NCI-H82 (cell line): ENCODE data around the gene MEF2D.

Experiments
- DNase-seq: peaks from one replicate; lab custom pipeline; 2025; lab: John Stamatoyannopoulos, UW

MEF2D gene

DNA sequence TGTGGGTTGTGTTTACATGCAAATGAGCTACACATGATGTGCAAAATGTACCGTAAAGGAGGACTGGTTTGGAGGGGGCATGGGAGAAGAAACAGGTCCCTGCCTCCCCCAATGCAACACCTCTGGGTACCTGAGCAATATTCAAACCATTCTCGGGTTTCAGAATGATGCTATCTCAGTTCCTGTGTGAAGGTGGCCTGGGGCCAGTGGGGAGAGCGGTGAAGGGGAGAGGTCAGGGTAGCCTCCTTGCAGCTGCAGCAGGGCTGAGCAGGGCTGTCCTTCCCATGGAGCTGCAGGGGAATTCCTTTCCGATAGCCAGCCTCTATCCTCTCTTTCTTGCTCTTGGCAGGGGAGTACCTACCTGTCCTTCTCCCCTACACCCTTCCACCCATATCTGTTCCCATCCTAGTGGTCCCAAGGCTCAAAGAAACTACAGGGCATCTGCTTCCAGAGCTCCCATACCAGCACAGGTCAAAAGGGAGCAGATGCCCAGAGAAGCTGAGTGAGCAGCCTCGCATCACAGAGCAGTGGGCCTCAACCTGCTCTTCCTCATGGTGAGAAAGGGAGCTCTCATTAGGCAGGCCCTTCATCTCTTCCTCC is 11.9 kb downstream of the MEF2D start:
- no peak for DNase-seq

DNA sequence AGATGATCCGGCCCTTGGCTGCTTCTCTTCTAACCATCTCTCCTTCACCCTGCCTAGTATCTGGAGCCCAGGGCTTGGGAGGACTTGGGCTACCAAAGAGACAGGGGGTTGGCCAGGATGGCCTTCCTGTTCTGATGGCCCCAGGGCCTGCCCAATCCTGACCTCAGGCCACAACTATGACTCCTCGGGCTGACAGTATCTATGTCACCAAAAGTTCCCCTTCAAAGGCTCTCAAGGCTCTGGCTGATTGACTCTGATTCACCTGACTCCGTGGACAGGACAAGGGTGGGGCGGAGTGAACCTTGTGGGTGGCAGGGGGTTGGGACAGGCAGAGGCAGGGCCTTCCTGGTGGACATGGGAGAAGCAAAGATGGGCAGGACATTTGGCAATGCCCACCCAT is 12.7 kb downstream of the MEF2D start:
- no peak for DNase-seq

GRCh38 chr1:156486421-156487344 is 13.9 kb downstream of the MEF2D start:
- DNase-seq = peak; percentile 55

GRCh38 chr1:156485984-156486383 is 14.6 kb downstream of the MEF2D start:
- DNase-seq = no peak

DNA sequence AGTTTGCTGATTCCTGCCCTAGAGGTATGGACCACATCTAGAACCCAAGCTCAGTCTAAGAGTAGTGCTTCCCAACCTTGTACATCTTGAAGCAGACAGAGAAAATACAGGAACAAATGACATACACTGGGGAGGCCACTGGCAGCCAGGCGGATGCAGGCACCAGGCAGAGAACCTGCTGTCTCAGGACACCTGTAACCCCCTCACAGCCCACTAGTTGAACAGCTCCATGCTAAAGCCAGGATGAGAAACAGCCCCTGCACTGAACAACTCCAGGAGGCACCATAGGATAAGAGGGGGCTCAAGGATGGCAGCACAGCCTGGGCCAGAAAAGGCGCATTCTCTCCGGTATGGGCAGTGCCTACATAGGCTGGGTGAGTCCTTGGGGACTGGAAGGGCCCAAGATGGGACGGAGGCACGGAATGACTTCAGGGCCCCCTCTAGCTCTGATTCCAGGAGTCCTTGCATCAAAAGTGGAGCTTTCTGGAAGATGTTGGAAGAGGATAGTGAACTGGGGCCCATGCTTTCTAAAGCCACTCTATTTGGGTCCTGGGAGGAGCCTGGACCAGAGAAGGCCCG is 16.0 kb downstream of the MEF2D start:
- no peak for DNase-seq

- no peak for DNase-seq
Measured at GRCh38 chr1:156483397-156483796, 17.2 kb downstream of the MEF2D start.

- no peak for DNase-seq
Measured at GRCh38 chr1:156482276-156482675, 18.3 kb downstream of the MEF2D start.

GRCh38 chr1:156481527-156481926 is 19.0 kb downstream of the MEF2D start:
- no peak for DNase-seq

- peak; percentile 88 for DNase-seq
Measured at GRCh38 chr1:156480411-156481192, 20.0 kb downstream of the MEF2D start.

DNA sequence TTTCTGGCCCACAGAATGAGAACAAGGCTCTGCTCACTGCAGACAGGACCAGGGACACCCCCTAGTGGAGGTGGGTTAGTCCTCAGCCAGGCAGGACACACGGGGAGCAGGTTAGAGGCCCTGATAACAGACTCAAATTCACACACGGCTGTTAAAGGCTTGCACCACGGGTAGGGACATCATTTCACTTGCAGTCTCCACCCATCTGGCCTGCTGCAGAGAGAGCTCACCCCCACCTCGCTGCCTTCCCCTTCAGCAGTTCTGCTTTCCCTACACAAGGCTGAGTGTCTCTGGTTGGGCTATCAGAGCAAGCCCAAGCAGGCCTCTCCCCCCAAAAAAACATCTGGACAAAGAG is 20.6 kb downstream of the MEF2D start:
- DNase-seq = no peak

DNA sequence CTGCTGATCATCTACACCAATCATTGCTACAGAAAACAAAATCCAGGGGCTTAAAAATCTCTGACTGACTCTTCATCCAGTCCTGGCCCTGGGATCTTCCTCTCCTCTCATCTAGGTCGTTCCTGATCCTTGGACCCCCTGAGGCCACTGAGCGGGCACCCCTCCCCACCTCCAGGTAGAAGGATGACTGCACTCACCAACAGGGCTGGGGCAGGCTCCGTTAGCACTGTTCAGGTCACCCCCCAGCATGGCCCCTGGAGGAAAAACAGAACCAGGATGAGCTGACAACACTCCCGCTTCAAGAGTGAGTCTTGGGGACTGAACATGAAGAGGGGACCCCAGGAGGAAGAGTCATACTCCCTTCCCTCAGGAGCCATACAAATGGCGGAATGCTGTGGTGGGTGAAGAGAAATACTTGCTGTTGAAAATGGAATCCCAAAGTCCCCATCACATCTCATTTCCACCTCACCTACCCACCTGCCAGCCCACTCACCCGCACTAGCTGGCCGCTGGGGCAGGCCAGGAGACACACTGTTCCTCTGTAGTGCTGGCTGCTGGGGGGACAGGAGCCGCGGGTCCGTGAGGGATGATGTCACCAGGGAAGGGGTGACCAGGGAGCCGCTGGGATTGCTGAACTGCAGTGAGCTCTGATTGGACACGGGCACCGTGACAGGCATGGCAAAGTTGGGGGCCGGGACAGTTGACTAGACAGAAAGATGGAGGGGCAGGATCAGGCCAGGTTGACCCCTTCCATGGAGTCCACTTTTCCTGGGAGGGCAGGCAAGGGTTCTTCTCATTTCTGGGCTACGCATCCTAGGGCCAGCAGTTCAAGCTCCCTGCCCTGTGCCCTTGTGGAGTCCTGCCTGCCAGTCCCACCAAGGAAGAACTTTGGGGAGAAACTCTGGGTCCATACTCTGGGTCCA is 21.2 kb downstream of the MEF2D start:
- DNase-seq = no peak

GRCh38 chr1:156478250-156478627 is 22.3 kb downstream of the MEF2D start:
- no peak for DNase-seq

GRCh38 chr1:156477526-156478249 is 22.9 kb downstream of the MEF2D start:
- DNase-seq = no peak

GRCh38 chr1:156476501-156477298 is 23.9 kb downstream of the MEF2D start:
- no peak for DNase-seq

DNA sequence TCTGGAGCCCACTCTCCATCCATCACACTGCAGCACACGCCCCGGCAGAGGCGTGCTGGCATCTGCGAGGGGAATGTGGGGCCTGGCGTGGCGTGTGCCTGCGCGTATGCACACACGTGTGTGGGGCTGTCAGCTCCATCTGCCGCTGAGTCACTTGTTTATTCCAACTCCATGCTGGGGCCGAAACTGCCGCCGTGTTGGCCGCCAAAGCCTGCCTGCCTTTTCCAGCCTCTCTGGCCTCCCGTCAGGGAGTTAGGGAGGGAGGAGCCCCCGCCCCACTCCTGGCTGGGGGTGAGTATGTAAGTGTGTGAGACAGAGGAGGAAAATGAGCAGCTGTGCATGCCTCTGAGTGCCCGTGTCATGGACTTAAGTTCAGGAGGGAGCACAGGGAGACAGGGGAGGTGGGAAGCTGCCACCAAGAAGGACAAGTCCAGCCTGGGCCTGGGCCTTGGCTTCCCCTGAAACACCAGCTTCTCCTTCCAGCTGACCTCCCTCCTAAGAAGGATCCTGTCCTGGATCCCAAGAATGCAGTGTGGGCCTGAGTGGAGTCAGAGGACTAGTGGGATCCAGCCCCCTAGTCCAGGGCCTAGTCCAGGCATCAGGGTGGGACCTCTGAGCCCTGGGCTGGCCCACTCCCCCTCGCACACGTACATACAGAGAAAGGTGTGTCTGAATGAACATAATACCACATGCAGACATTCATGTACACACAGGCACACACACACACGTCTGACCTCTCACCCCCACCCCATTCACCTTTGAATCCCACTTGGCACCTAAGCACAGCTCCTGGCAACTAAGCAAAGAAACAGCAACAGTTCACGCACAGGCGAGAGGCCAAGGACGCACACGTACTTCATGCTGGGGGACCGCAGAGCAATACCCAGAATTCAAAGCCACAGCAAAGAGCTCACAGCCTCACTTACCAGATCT is 24.7 kb downstream of the MEF2D start:
- no peak for DNase-seq

GRCh38 chr1:156474966-156475365 is 25.6 kb downstream of the MEF2D start:
- no peak for DNase-seq

DNA sequence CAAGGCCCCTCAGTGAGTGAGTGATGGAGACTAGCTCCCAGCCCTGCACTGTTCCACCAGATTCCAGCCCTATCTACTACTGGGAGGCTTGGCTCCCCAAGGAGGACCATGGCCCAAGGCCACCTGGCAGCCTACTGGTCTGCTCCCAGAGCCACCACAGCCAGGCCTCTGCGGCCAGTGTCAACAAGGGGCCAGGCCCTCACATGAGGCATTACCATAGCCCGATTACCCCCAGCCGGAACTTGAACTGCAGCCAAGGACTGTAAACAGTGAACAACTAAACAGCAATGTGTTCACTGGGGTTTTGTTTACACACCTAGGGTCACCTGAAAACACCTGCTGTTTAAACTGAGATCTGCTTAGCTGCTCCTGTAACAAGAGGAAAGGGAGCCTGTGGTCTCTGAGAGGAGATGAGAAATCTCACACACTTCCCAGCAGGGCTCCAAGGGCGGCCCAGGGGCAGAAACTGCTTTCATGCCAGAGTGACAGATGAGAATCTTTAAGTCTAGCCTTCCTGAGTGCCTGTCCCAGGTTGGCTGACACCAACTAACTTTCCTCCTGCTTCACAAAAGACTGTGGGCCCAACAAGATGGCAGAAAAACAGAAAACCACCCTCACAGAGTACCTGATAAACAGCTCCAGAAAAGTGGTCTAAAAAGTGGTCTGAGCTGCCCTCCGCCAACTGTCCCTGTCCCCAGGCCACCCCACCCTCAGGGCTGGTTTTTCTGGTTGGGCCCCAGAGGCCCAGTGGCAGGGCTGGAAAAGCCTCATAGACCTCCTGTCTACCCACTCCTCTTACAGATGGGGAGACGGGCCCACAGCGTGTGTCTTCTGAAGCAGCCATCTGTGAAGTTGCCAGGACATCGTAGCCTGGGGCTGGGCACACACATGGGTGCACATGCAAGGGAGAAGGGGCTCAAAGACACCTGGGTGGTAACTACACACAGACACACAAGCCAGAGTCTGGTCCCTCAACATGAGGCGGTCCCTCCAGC is 28.8 kb downstream of the MEF2D start:
- DNase-seq = no peak
